Nephron (organoid): Measurements from ENCODE around the gene TBC1D8.

Source experiments
- H3K27ac Mint-ChIP-seq, 3 experiments: 2 replicates each; pipeline ENCODE4 v1.8.0; 2020; ENCODE audit warnings: mixed read lengths in 3 of 3, mild to moderate bottlenecking in 2 of 3, moderate library complexity in 1 of 3
- H3K27me3 Mint-ChIP-seq: 2 replicates; pipeline ENCODE4 v1.8.0; 2021; ENCODE audit warnings: low read depth, mild to moderate bottlenecking, moderate library complexity, mixed read lengths
- H3K36me3 Mint-ChIP-seq: 2 replicates; pipeline ENCODE4 v1.8.0; 2020; ENCODE audit warnings: low read depth, mixed read lengths
- H3K4me1 Mint-ChIP-seq: 2 replicates; pipeline ENCODE4 v1.8.0; 2020; ENCODE audit warnings: mixed read lengths
- H3K4me3 Mint-ChIP-seq, 3 experiments: 2 replicates each; pipeline ENCODE4 v1.8.0; 2020; ENCODE audit warnings: mild to moderate bottlenecking in 3 of 3, mixed read lengths in 3 of 3, moderate library complexity in 2 of 3
- H3K9me3 Mint-ChIP-seq: 2 replicates; pipeline ENCODE4 v1.8.0; 2020; ENCODE audit warnings: mixed read lengths
- TF ChIP-seq, protein P1 (sequence below), 3 experiments: fragments of 200-600 bp; sonication (generic); IDR thresholded peaks; one replicate each; pipeline ENCODE4 v1.5.0; 2021; ENCODE audit warnings: antibody characterized with exemption in 3 of 3; ENCODE audit not compliant: unreplicated experiment in 3 of 3

TBC1D8 gene

DNA sequence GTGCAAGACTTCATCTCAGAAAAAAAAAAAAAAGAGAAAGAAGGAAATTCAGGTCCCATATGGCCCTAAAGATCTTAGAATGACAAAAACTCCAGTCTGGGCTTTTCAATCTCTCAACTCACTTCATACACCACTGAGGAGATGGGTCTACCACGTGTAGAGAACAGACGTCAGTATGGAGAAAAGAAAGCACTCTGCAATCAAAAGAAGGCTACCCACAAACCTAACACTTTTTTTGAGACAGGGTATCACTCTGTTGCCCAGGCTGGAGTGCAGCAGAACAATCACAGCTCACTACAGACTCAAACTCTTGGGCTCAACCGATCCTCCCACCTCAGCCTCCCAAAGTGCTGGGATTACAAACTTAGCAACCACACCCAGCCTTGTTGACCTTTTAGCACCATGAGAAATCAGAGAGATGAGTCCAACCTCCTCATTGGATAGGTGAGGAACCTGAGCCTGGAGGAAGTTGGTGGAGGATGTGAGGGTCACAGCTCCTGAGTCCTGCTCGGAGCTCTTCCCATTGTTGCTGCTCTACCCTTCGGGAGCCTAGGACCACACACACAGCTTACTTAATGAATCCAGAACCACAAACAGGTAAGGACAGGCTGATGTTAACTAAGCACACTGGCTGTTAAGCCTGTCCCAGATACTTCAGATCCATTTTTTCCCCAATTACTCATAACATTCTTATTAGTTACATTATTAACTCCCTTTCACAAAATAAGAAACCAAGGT, 23.7 kb downstream of the TBC1D8 start:
- H3K4me1 Mint-ChIP-seq = peaks cover 60% of the 10 kb centered on the region
- TF ChIP-seq, protein P1, sequence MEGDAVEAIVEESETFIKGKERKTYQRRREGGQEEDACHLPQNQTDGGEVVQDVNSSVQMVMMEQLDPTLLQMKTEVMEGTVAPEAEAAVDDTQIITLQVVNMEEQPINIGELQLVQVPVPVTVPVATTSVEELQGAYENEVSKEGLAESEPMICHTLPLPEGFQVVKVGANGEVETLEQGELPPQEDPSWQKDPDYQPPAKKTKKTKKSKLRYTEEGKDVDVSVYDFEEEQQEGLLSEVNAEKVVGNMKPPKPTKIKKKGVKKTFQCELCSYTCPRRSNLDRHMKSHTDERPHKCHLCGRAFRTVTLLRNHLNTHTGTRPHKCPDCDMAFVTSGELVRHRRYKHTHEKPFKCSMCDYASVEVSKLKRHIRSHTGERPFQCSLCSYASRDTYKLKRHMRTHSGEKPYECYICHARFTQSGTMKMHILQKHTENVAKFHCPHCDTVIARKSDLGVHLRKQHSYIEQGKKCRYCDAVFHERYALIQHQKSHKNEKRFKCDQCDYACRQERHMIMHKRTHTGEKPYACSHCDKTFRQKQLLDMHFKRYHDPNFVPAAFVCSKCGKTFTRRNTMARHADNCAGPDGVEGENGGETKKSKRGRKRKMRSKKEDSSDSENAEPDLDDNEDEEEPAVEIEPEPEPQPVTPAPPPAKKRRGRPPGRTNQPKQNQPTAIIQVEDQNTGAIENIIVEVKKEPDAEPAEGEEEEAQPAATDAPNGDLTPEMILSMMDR (IDR thresholded peaks at IDR 0.05; ENCODE audit: unreplicated experiment in 3 of 3) = no peak
- no peaks in the 10 kb centered on the region for H3K27me3 Mint-ChIP-seq
- no peak overlapping the region for H3K4me3 Mint-ChIP-seq
- H3K9me3 Mint-ChIP-seq = no peaks in the 10 kb centered on the region
- peak overlapping the region in 1 of 3 experiments; percentile 14 for H3K27ac Mint-ChIP-seq
- peaks cover 4% of the 10 kb centered on the region for H3K36me3 Mint-ChIP-seq

DNA sequence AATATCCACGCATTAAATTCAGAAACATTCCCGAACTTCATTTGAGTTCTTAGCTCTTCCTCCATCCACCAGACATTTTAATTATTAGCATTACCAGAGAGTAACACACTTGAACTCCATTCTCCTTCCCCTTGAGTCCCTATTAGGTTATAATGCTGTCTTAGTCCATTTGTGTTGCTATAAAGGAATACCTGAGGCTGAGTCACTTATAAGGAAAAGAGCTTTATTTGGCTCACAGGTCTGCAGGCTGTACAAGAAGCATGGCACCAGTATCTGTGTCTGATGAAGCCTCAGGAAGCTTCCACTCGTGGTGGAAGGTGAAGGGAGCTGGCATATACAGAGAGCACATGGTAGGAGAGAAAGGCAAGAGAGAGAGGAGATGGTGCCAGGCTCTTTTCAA, 25.4 kb downstream of the TBC1D8 start:
- H3K27ac Mint-ChIP-seq = peak overlapping the region; percentile 58 to 86 (median 72)
- TF ChIP-seq, protein P1 (IDR thresholded peaks at IDR 0.05; ENCODE audit: unreplicated experiment in 3 of 3) = no peak
- H3K4me1 Mint-ChIP-seq = peaks cover 61% of the 10 kb centered on the region
- H3K4me3 Mint-ChIP-seq = no peak overlapping the region
- peaks cover 4% of the 10 kb centered on the region for H3K36me3 Mint-ChIP-seq
- no peaks in the 10 kb centered on the region for H3K9me3 Mint-ChIP-seq
- H3K27me3 Mint-ChIP-seq = no peaks in the 10 kb centered on the region

DNA sequence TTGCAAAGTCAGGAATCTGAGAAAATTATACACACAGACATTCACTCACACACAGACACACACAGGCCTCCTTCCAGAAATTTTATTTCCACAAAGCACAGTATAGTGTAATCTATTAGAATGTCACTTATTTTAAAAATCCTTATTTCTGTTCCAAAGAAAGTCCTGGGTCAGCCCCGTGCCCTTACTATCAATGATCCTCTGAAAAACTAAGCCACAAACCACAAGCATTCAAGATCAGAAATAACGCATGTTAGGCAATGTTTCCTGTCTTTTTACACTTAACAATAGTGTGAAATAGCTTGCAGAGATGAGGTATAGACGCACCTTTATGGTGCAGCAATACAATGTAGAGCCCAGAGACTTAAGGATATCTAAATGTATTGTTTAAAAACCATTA, 25.8 kb downstream of the TBC1D8 start:
- Mint-ChIP-seq H3K27me3 (no peaks in the 10 kb centered on the region), H3K36me3 (peaks cover 4% of the 10 kb centered on the region), H3K4me1 (peaks cover 63% of the 10 kb centered on the region), H3K27ac (peak overlapping the region; percentile 58 to 86 (median 72)), H3K4me3 (no peak overlapping the region), H3K9me3 (no peaks in the 10 kb centered on the region)
- TF ChIP-seq, protein P1 (IDR thresholded peaks at IDR 0.05; ENCODE audit: unreplicated experiment in 3 of 3) = no peak

DNA sequence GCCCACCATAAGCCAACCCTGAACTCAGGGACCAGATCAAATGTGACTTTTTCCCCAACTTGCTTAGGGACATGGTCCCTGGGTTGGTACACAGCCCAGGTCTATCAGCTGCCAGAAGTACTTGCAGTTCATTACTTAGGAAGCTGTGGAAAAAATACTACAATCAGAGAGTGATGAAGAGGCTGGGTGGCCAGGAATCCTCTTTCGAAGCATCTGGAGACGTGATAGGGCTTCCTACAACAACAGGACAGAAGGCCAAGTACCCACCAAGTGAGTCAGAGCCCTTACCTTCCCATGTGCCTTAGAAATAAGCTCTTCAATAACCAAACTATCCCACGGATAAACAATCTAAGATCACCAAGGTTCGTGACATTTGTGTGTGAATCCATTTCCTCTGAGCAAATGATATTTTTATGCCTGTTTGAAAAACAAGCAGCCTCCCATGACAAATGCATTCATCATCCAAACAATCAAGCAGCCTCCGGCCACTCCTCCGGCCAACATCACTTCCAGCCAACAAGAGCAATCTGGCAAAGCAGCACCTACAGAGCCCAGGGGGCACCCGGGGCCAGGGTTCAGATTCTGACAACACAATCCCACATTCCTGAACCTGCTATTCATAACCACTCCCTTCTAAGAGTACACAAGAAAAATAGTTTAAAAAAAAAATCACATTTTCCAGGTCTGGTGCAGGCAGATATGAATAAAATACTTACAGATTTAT, 26.4 kb downstream of the TBC1D8 start:
- Mint-ChIP-seq H3K4me3 (no peak overlapping the region), H3K36me3 (peaks cover 4% of the 10 kb centered on the region), H3K27ac (peak overlapping the region; percentile 58 to 86 (median 72)), H3K4me1 (peaks cover 60% of the 10 kb centered on the region), H3K9me3 (no peaks in the 10 kb centered on the region), H3K27me3 (no peaks in the 10 kb centered on the region)
- TF ChIP-seq, protein P1 (IDR thresholded peaks at IDR 0.05; ENCODE audit: unreplicated experiment in 3 of 3) = no peak

DNA sequence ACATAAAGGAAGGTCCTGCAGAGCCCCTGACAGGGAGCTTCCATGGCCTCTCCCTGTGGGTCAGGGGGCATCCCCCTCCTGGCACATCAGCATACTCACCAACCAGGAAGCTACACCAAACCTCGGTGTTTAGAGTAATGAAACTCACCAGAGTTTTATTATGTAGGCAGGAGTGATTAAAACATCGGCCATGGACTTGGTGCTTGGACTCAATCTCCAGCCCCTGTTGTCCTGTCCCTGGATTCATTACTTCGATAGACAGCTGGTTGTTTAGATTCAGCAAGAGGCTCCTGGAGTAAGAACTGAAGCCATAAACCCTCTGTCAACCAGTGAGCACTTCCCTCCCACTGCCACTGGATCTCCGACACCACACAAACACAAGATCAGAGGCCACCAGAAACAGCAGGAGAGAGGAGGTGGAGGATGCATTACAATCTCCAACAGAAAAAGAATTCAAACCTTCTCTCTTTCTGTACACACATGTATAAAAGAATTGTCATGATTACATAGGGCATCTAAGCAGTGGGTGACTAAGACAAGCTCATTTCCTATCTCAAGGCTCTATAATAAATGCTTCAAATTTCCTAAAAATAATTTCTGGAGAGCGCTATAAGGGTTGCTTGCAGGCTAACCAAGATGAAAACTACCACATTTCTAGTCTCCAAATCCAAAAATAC, 27.2 kb downstream of the TBC1D8 start:
- peaks cover 4% of the 10 kb centered on the region for H3K36me3 Mint-ChIP-seq
- no peak overlapping the region for H3K4me3 Mint-ChIP-seq

More for the DNA sequence above, 27.2 kb downstream of the TBC1D8 start:
- H3K4me1 Mint-ChIP-seq = peaks cover 68% of the 10 kb centered on the region
- TF ChIP-seq, protein P1 (IDR thresholded peaks at IDR 0.05; ENCODE audit: unreplicated experiment in 3 of 3) = no peak
- H3K27ac Mint-ChIP-seq = peak overlapping the region; percentile 58 to 86 (median 72)
- H3K27me3 Mint-ChIP-seq = no peaks in the 10 kb centered on the region
- H3K9me3 Mint-ChIP-seq = no peaks in the 10 kb centered on the region
